HepG2 (cell line): ENCODE measurements around the gene SH3PXD2A. TPM values are rescaled to one million over a fixed set of nuclear protein-coding genes. Genes with fewer than 3 reads are reported as not detected.

Experiments
- ELF3 ChIP-seq: IDR thresholded peaks from 2 replicates; pipeline ENCODE4 v1.6.1; 2016; ENCODE audit warnings: missing genetic modification reagents, missing compliant biosample characterization
- HDAC1 ChIP-seq: sonication (generic); formaldehyde crosslinking; IDR thresholded peaks from 2 replicates; pipeline ENCODE4 v1.5.1; 2020; ENCODE audit warnings: mild to moderate bottlenecking, missing genetic modification reagents
- HMG20A ChIP-seq: IDR thresholded peaks from 2 replicates; pipeline ENCODE4 v1.6.1; 2016; ENCODE audit warnings: borderline replicate concordance
- PPARG ChIP-seq: conservative IDR thresholded peaks from 2 replicates; pipeline ENCODE4 v1.6.1; 2016; ENCODE audit warnings: missing biosample characterization, missing genetic modification reagents
- TAF15 ChIP-seq: fragments of 200-400 bp; formaldehyde crosslinking; IDR thresholded peaks from one replicate; pipeline ENCODE4 v1.6.1; 2018; ENCODE audit warnings: mild to moderate bottlenecking, low read depth, low read length; ENCODE audit not compliant: poor library complexity, severe bottlenecking
- polyA plus RNA-seq, 8 experiments: library from polyadenylated mRNA; depleted of rRNA in 3 of 8; stranded (reverse) in 7 of 8; unstranded in 1 of 8; fragments of >200 nt; fragmentation: Illumina TruSeq in 4 of 8; extraction: Trizol in 4 of 8; gene quantifications; 2 replicates each; pipeline versions ENCODE4 v1.2.1 to v1.2.3, GENCODE V29; 2011 to 2016; ENCODE audit warnings: low read depth in 4 of 8, missing spikeins in 1 of 8, mixed read lengths in 1 of 8; ENCODE audit not compliant: insufficient read depth in 1 of 8
- total RNA-seq, 5 experiments: library from RNA; depleted of rRNA; stranded (reverse); fragments of >200 nt; fragmentation: Illumina TruSeq; extraction: Trizol; gene quantifications; 2 replicates each; pipeline ENCODE4 v1.2.3, GENCODE V29; 2016; ENCODE audit warnings: low read depth in 1 of 5
- TF ChIP-seq, protein P1 (sequence below): IDR thresholded peaks from 2 replicates; pipeline ENCODE4 v1.6.1; 2018; ENCODE audit warnings: missing genetic modification reagents
- TF ChIP-seq, protein P2 (sequence below): sonication (generic); formaldehyde crosslinking; IDR thresholded peaks from 2 replicates; pipeline ENCODE4 v1.9.0; 2021; ENCODE audit warnings: missing genetic modification reagents, borderline replicate concordance
- TF ChIP-seq, protein P3 (sequence below): IDR thresholded peaks from 2 replicates; pipeline ENCODE4 v1.6.1; 2016; ENCODE audit warnings: low read depth, control low read depth
- TF ChIP-seq, protein P4 (sequence below): sonication (generic); formaldehyde crosslinking; IDR thresholded peaks from 2 replicates; pipeline ENCODE4 v1.8.1; 2023; ENCODE audit warnings: mild to moderate bottlenecking, missing genetic modification reagents
- TF ChIP-seq, protein P5 (sequence below): sonication (generic); formaldehyde crosslinking; IDR thresholded peaks from 2 replicates; pipeline ENCODE4 v1.5.0; 2020; ENCODE audit warnings: mild to moderate bottlenecking, missing genetic modification reagents, borderline replicate concordance

The SH3PXD2A gene
- total and polyA plus RNA-seq, 2 of the 13 experiments (the other 11 are each of a cell fraction or from before 2014, with no cell fraction given), result 11.1 to 11.3 TPM

DNA sequence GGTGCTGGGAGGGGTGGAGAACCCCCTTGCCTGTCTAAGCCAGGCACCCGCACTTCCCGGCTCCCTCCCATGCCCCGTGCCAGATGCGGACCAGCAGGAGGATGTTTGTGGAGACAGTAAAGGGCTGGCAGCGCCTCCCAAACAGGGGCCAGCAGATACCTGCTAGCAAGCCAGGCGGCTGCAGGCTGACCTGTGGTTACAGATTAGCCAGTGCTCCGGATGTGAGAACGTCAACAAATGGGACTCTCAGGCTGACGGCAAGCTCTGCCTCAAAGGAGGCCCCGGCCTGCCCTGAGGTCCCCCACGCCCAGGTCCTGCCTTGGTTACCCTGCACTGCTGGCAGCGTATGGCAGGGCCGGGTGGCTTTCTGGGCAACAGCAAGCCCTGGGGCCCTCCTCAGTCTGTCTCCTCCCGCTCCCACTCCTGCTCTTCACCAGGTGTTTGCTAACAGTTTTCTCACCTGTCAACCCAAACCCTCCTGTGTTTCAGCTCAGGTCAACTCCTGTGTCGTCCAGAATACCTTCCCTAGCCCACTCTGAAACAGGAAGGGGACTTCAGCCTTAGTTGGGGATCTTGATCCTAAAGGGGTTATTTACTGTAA, 276.5 kb downstream of the SH3PXD2A start (continued):
- TF ChIP-seq, protein P1, sequence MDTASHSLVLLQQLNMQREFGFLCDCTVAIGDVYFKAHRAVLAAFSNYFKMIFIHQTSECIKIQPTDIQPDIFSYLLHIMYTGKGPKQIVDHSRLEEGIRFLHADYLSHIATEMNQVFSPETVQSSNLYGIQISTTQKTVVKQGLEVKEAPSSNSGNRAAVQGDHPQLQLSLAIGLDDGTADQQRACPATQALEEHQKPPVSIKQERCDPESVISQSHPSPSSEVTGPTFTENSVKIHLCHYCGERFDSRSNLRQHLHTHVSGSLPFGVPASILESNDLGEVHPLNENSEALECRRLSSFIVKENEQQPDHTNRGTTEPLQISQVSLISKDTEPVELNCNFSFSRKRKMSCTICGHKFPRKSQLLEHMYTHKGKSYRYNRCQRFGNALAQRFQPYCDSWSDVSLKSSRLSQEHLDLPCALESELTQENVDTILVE (CRISPR knock-in tag), result no peak
- TF ChIP-seq HMG20A (CRISPR knock-in tag), result peak; percentile 82; the same call in 1 of the 2 replicates
- peak; percentile 39; the same call in 1 of the 2 replicates for TF ChIP-seq PPARG (CRISPR knock-in tag)
- TF ChIP-seq, protein P2, sequence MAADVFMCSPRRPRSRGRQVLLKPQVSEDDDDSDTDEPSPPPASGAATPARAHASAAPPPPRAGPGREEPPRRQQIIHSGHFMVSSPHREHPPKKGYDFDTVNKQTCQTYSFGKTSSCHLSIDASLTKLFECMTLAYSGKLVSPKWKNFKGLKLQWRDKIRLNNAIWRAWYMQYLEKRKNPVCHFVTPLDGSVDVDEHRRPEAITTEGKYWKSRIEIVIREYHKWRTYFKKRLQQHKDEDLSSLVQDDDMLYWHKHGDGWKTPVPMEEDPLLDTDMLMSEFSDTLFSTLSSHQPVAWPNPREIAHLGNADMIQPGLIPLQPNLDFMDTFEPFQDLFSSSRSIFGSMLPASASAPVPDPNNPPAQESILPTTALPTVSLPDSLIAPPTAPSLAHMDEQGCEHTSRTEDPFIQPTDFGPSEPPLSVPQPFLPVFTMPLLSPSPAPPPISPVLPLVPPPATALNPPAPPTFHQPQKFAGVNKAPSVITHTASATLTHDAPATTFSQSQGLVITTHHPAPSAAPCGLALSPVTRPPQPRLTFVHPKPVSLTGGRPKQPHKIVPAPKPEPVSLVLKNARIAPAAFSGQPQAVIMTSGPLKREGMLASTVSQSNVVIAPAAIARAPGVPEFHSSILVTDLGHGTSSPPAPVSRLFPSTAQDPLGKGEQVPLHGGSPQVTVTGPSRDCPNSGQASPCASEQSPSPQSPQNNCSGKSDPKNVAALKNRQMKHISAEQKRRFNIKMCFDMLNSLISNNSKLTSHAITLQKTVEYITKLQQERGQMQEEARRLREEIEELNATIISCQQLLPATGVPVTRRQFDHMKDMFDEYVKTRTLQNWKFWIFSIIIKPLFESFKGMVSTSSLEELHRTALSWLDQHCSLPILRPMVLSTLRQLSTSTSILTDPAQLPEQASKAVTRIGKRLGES (CRISPR knock-in tag), result no peak
- no peak for TF ChIP-seq TAF15
- TF ChIP-seq, protein P3, sequence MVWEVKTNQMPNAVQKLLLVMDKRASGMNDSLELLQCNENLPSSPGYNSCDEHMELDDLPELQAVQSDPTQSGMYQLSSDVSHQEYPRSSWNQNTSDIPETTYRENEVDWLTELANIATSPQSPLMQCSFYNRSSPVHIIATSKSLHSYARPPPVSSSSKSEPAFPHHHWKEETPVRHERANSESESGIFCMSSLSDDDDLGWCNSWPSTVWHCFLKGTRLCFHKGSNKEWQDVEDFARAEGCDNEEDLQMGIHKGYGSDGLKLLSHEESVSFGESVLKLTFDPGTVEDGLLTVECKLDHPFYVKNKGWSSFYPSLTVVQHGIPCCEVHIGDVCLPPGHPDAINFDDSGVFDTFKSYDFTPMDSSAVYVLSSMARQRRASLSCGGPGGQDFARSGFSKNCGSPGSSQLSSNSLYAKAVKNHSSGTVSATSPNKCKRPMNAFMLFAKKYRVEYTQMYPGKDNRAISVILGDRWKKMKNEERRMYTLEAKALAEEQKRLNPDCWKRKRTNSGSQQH, result 0 out of 2 replicates have a peak, but pooled peaks have one; percentile 34
- TF ChIP-seq ELF3 (CRISPR knock-in tag), result peak; percentile 76
- TF ChIP-seq, protein P4, sequence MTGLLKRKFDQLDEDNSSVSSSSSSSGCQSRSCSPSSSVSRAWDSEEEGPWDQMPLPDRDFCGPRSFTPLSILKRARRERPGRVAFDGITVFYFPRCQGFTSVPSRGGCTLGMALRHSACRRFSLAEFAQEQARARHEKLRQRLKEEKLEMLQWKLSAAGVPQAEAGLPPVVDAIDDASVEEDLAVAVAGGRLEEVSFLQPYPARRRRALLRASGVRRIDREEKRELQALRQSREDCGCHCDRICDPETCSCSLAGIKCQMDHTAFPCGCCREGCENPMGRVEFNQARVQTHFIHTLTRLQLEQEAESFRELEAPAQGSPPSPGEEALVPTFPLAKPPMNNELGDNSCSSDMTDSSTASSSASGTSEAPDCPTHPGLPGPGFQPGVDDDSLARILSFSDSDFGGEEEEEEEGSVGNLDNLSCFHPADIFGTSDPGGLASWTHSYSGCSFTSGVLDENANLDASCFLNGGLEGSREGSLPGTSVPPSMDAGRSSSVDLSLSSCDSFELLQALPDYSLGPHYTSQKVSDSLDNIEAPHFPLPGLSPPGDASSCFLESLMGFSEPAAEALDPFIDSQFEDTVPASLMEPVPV (CRISPR knock-in tag), result peak; percentile 37; the same call in 1 of the 2 replicates
- peak; percentile 74; the same call in 1 of the 2 replicates for TF ChIP-seq HDAC1 (CRISPR knock-in tag)
- TF ChIP-seq, protein P5, sequence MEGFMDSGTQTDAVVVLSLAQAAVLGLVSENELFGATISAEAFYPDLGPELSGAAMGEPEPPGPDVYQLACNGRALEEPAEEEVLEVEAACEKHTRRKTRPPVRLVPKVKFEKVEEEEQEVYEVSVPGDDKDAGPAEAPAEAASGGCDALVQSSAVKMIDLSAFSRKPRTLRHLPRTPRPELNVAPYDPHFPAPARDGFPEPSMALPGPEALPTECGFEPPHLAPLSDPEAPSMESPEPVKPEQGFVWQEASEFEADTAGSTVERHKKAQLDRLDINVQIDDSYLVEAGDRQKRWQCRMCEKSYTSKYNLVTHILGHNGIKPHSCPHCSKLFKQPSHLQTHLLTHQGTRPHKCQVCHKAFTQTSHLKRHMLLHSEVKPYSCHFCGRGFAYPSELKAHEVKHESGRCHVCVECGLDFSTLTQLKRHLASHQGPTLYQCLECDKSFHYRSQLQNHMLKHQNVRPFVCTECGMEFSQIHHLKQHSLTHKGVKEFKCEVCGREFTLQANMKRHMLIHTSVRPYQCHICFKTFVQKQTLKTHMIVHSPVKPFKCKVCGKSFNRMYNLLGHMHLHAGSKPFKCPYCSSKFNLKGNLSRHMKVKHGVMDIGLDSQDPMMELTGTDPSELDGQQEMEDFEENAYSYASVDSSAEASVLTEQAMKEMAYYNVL (CRISPR knock-in tag), result no peak; the same call in 1 of the 2 replicates
